Spinal cord (tissue), 10 donors: ENCODE measurements around the gene PIK3C3. TPM values are rescaled to one million over a fixed set of nuclear protein-coding genes. Genes with fewer than 3 reads are reported as not detected.

Source experiments
- DNase-seq, 6 donors: peaks; one replicate each; pipeline versions ENCODE4 v3.0.0 to v3.0.0-alpha.2; 2013 to 2015; ENCODE audit warnings: low spot score in 6 of 6, low read depth in 4 of 6
- H3K27ac ChIP-seq: one replicate; pipeline ENCODE4 v1.5.1; 2013; ENCODE audit warnings: low read depth, low read length, control low read depth
- H3K27me3 ChIP-seq: one replicate; pipeline ENCODE4 v1.6.1; 2013; ENCODE audit warnings: low read length; ENCODE audit not compliant: control insufficient read depth, insufficient read depth
- H3K36me3 ChIP-seq: one replicate; pipeline ENCODE4 v1.6.1; 2013; ENCODE audit warnings: low read length; ENCODE audit not compliant: control insufficient read depth, insufficient read depth
- H3K4me1 ChIP-seq: one replicate; pipeline ENCODE4 v1.6.1; 2013; ENCODE audit warnings: low read length; ENCODE audit not compliant: control insufficient read depth, insufficient read depth
- H3K4me3 ChIP-seq: one replicate; pipeline ENCODE4 v1.5.1; 2013; ENCODE audit warnings: low read depth, low read length, control low read depth
- H3K9me3 ChIP-seq: one replicate; pipeline ENCODE4 v1.6.1; 2013; ENCODE audit warnings: low read length; ENCODE audit not compliant: control insufficient read depth, insufficient read depth
- WGBS: methylation state at CpG from one replicate; pipeline ENCODE4 v1.1.5; 2013; ENCODE audit warnings: missing lambda C conversion rate; ENCODE audit not compliant: insufficient coverage; 5-methylcytosine and 5-hydroxymethylcytosine counted together
- polyA plus RNA-seq, 2 donors: library from polyadenylated mRNA; unstranded; fragments of 120-200 nt; gene quantifications; one replicate each; pipeline ENCODE4 v1.2.1, GENCODE V29; 2013; ENCODE audit not compliant: insufficient read length in 2 of 2
- total RNA-seq, 2 donors: library from RNA; depleted of rRNA in 1 of 2; stranded (reverse); fragments of 120-200 nt in 1 of 2; fragments of >200 nt in 1 of 2; gene quantifications; one replicate each; pipeline versions ENCODE4 v1.2.3 to v1.2.4, GENCODE V29; 2013 to 2014
- donor health status: healthy.

Gene PIK3C3
- total and polyA plus RNA-seq, 4 donors: 34.9 to 69.3 (median 55.0) TPM

DNA sequence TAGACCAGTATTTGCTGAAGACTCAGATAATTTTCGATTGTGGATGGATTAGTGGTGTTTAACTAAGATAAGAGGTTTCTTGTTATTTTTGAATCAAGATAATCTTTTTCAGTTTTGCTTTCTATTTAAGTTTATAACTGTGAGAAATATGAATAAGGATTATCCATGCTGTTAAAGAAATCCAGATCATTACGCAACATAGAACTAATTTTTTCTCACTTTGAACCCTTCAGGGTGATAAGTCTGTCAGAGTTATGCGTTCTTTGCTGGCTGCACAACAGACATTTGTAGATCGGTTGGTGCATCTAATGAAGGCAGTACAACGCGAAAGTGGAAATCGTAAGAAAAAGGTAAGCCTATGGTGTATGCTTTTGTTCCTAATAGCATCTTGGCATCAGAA is 74.1 kb downstream of the PIK3C3 start:
- H3K36me3 ChIP-seq: peaks cover 9% of the 10 kb centered on the region
- no CpG with 5 or more reads among the region's 7 CpGs for WGBS

GRCh38 chr18:42030586-42031182 is 75.7 kb downstream of the PIK3C3 start:
- Histone ChIP-seq H3K27ac (no peak overlapping the region), H3K4me3 (no peak overlapping the region), H3K36me3 (peaks cover 9% of the 10 kb centered on the region), H3K27me3 (no peaks in the 10 kb centered on the region), H3K9me3 (no peaks in the 10 kb centered on the region), H3K4me1 (no peaks in the 10 kb centered on the region)
- DNase-seq: peak in 1 of 6 donors; percentile 7
- WGBS: no CpG with 5 or more reads among the region's 3 CpGs

More for the DNA sequence above, 74.1 kb downstream of the PIK3C3 start:
- Histone ChIP-seq H3K27me3 (no peaks in the 10 kb centered on the region), H3K27ac (no peak overlapping the region), H3K4me1 (no peaks in the 10 kb centered on the region), H3K4me3 (no peak overlapping the region), H3K9me3 (no peaks in the 10 kb centered on the region)
- DNase-seq: no peak

DNA sequence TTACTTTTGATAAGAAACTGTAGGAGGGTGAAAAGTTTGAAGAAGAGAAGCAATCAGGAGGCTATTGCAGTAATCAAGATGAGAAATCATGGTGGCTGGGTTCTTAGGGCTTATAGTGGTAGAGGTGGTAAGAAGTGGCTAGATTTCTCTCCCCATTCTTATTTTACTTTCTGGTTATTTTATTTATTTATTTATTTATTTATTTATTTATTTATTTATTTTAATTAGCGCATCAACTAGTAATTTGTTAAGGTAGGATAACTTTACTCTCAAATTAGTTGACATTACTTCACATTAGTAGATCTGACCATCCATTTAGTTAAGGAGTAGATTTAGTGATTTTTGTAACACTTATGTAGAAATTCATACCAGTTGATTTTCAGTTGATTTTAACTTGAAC is 77.4 kb downstream of the PIK3C3 start:
- H3K9me3 ChIP-seq: no peaks in the 10 kb centered on the region
- DNase-seq: no peak
- H3K36me3 ChIP-seq: peaks cover 9% of the 10 kb centered on the region
- WGBS: no CpG with 5 or more reads among the region's 1 CpG
- H3K4me1 ChIP-seq: no peaks in the 10 kb centered on the region
- no peak overlapping the region for H3K27ac ChIP-seq
- H3K4me3 ChIP-seq: no peak overlapping the region
- H3K27me3 ChIP-seq: no peaks in the 10 kb centered on the region

DNA sequence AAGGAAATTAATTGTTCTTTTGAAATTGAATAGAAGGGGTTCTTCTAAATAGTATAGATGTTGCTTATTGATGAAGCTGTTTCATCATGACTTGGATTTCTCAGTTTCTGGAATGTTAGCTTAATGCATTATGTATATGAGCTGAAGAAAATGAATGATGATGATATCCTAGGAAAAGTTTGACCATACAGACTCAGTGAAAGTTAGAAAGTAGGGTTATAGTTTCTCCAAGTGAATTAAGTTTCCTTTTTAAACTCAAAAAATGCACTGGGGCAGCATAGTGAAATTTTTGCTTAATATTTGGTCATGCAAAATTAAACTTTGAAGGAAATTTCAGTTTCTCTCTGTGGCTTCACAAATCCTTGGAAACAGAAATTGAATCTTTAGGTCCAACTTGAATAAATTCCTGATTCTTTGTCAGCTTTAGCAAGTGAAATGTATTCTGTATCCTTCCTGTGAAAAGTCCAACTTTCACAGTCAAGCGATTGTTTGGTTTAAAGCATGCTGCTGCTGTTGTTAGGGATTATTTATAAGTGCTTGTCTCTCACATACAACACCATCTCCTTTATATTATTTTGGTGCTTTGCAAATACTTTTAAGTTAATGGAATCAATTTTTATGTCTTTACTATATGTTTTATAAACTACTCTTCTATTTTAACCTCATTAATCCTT is 78.2 kb downstream of the PIK3C3 start:
- H3K9me3 ChIP-seq: no peaks in the 10 kb centered on the region
- H3K4me1 ChIP-seq: no peaks in the 10 kb centered on the region
- no CpG with 5 or more reads among the region's 1 CpG for WGBS
- H3K36me3 ChIP-seq: peaks cover 7% of the 10 kb centered on the region
- H3K27me3 ChIP-seq: no peaks in the 10 kb centered on the region
- no peak overlapping the region for H3K27ac ChIP-seq
- H3K4me3 ChIP-seq: no peak overlapping the region
- DNase-seq: no peak

DNA sequence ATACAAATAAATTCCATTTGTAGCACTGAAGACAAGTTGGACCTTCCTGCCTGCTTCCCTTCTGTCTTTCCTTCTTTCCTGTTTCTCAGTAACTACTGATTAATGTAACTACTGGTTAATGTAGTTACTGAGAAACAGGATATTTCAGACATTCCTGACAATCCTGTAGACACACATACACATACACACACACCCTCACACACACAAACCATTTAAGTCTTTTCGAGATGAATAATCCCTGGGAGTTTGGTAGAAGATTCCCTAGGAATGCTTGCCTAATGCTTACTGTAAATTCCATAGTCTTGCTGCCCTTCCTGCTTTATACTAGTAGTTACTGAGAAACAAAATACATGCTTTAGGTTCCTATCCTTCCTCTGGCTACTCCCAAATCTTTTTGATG is 83.9 kb downstream of the PIK3C3 start:
- Histone ChIP-seq H3K27ac (no peak overlapping the region), H3K9me3 (no peaks in the 10 kb centered on the region), H3K27me3 (no peaks in the 10 kb centered on the region), H3K36me3 (peaks cover 3% of the 10 kb centered on the region), H3K4me1 (no peaks in the 10 kb centered on the region), H3K4me3 (no peak overlapping the region)
- no CpG with 5 or more reads among the region's 1 CpG for WGBS
- no peak for DNase-seq

- H3K27ac ChIP-seq: no peak overlapping the region
- H3K27me3 ChIP-seq: no peaks in the 10 kb centered on the region
- H3K36me3 ChIP-seq: peaks cover 5% of the 10 kb centered on the region
- DNase-seq: no peak
- no peaks in the 10 kb centered on the region for H3K4me1 ChIP-seq
- H3K4me3 ChIP-seq: no peak overlapping the region
- 88% methylated on average over 1 of the region's 1 CpG for WGBS
- no peaks in the 10 kb centered on the region for H3K9me3 ChIP-seq
Observed at GRCh38 chr18:42039396-42039795, 84.4 kb downstream of the PIK3C3 start.

- Histone ChIP-seq H3K27ac (no peak overlapping the region), H3K27me3 (no peaks in the 10 kb centered on the region), H3K4me1 (no peaks in the 10 kb centered on the region), H3K4me3 (no peak overlapping the region), H3K9me3 (no peaks in the 10 kb centered on the region), H3K36me3 (peaks cover 6% of the 10 kb centered on the region)
- WGBS: no CpG with 5 or more reads among the region's 1 CpG
- no peak for DNase-seq
Observed at GRCh38 chr18:42041793-42042192, 86.8 kb downstream of the PIK3C3 start.

- DNase-seq: no peak
- Histone ChIP-seq H3K27me3 (no peaks in the 10 kb centered on the region), H3K36me3 (peaks cover 8% of the 10 kb centered on the region), H3K4me1 (no peaks in the 10 kb centered on the region), H3K27ac (no peak overlapping the region), H3K4me3 (no peak overlapping the region), H3K9me3 (no peaks in the 10 kb centered on the region)
- WGBS: no CpG with 5 or more reads among the region's 1 CpG
Observed at GRCh38 chr18:42045346-42045745, 90.3 kb downstream of the PIK3C3 start.

- H3K9me3 ChIP-seq: no peaks in the 10 kb centered on the region
- no peak for DNase-seq
- H3K4me1 ChIP-seq: no peaks in the 10 kb centered on the region
- H3K36me3 ChIP-seq: peaks cover 8% of the 10 kb centered on the region
- no peaks in the 10 kb centered on the region for H3K27me3 ChIP-seq
- H3K4me3 ChIP-seq: no peak overlapping the region
- no peak overlapping the region for H3K27ac ChIP-seq
Observed at GRCh38 chr18:42047721-42048120, 92.7 kb downstream of the PIK3C3 start.

- Histone ChIP-seq H3K27ac (no peak overlapping the region), H3K4me1 (no peaks in the 10 kb centered on the region), H3K36me3 (peaks cover 8% of the 10 kb centered on the region), H3K27me3 (no peaks in the 10 kb centered on the region), H3K4me3 (no peak overlapping the region), H3K9me3 (no peaks in the 10 kb centered on the region)
- 100% methylated on average over 1 of the region's 2 CpGs for WGBS
- DNase-seq: no peak
Observed at GRCh38 chr18:42048158-42048557, 93.1 kb downstream of the PIK3C3 start.
